ENCODE results near the gene PCSK6. TPM values are rescaled to one million over a fixed set of nuclear protein-coding genes. Genes with fewer than 3 reads are reported as not detected.
"Not testable (repeated sequence)": the region's sequence is repeated elsewhere in the genome, so short reads cannot be mapped to it uniquely, and the experiment has no call there.

Gene PCSK6
- total RNA-seq, 1 donor from 2014 or later = 1.3 TPM

DNA sequence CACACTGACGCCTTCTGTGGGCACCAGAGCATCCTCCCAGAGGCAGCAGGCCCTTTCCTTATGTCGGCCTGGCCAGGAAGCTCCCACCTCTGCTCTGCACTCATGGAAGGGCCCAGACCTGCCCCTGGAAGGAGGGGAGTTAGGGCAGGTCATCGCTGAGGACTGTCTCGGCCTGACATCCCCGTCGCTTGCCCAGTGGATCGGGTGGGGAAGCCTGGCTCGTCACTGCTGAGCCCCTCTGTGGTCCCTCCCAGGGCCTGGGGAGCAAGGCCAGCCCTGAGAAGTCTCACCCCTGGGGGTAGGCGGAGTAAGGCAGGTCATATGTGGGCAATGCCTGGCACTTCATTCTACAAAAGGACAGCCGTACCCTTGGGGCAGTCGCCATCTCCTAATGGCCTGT is 131.6 kb downstream of the PCSK6 start:
- Histone ChIP-seq H3K36me3 (ENCODE audit: insufficient read depth, low read length) (no peaks in the 10 kb centered on the region), H3K4me3 (ENCODE audit: insufficient read depth, low read depth, low read length) (no peak overlapping the region), H3K4me1 (ENCODE audit: insufficient read depth, low read length) (peaks cover 2% of the 10 kb centered on the region), H3K9me3 (ENCODE audit: insufficient read depth, low read depth, low read length) (no peaks in the 10 kb centered on the region), H2AFZ (ENCODE audit: low read depth, low read length) (no peak overlapping the region), H3K79me2 (ENCODE audit: insufficient read depth, low read length) (no peaks in the 10 kb centered on the region), H4K20me1 (ENCODE audit: insufficient read depth, low read length) (no peaks in the 10 kb centered on the region), H3K4me2 (ENCODE audit: low read length) (no peak overlapping the region), H3K9ac (ENCODE audit: low read length) (no peak overlapping the region), H3K27me3 (ENCODE audit: insufficient read depth, low read length) (no peaks in the 10 kb centered on the region), H3K27ac (ENCODE audit: low read depth, low read length) (no peak overlapping the region)
- peaks cover 4% of the 10 kb centered on the region for H3K9me3 Mint-ChIP-seq (ENCODE audit: unreplicated experiment)
- DNase-seq (ENCODE audit: low read depth) = no peak
- no peak for FAIRE-seq
- H3K27me3 Mint-ChIP-seq (ENCODE audit: low read depth, unreplicated experiment) = peaks cover 35% of the 10 kb centered on the region
- no peaks in the 10 kb centered on the region for H3K36me3 Mint-ChIP-seq (ENCODE audit: low read depth, unreplicated experiment)
- H3K27ac Mint-ChIP-seq (ENCODE audit: unreplicated experiment) = no peak overlapping the region
- no peak overlapping the region for H3K4me3 Mint-ChIP-seq (ENCODE audit: unreplicated experiment)
- no peak for TF ChIP-seq EZH2 (IDR thresholded peaks at IDR 0.05; ENCODE audit: insufficient read depth, low read length)
- TF ChIP-seq, protein P1, sequence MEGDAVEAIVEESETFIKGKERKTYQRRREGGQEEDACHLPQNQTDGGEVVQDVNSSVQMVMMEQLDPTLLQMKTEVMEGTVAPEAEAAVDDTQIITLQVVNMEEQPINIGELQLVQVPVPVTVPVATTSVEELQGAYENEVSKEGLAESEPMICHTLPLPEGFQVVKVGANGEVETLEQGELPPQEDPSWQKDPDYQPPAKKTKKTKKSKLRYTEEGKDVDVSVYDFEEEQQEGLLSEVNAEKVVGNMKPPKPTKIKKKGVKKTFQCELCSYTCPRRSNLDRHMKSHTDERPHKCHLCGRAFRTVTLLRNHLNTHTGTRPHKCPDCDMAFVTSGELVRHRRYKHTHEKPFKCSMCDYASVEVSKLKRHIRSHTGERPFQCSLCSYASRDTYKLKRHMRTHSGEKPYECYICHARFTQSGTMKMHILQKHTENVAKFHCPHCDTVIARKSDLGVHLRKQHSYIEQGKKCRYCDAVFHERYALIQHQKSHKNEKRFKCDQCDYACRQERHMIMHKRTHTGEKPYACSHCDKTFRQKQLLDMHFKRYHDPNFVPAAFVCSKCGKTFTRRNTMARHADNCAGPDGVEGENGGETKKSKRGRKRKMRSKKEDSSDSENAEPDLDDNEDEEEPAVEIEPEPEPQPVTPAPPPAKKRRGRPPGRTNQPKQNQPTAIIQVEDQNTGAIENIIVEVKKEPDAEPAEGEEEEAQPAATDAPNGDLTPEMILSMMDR (IDR thresholded peaks at IDR 0.05; ENCODE audit: insufficient read depth, low read depth, low read length) = no peak
- H3K4me1 Mint-ChIP-seq (ENCODE audit: low read depth, unreplicated experiment) = peaks cover 14% of the 10 kb centered on the region

DNA sequence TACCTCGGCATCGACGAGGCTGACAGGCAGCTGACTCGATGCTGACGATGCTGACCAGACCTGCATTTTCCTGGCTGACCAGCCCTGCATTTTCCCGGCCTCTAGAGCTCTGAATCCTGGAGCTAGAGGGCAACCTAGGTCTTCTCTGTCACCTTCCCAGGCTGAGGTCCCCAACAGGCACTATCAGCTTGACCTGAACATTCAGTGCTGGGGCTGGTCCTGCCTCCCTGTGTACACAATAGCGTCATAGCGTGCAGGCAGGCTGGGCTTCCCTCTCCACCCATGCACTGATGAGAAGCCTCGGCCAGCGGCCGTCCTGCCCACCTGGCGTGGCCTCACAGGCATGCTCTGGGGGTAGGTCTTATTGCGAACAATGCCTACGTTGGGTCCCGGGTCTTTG is 132.2 kb downstream of the PCSK6 start:
- no peak overlapping the region for H3K27ac ChIP-seq (ENCODE audit: low read depth, low read length)
- Mint-ChIP-seq H3K36me3 (ENCODE audit: low read depth, unreplicated experiment) (no peaks in the 10 kb centered on the region), H3K4me1 (ENCODE audit: low read depth, unreplicated experiment) (peaks cover 14% of the 10 kb centered on the region), H3K9me3 (ENCODE audit: unreplicated experiment) (peaks cover 1% of the 10 kb centered on the region), H3K27ac (ENCODE audit: unreplicated experiment) (no peak overlapping the region), H3K4me3 (ENCODE audit: unreplicated experiment) (no peak overlapping the region), H3K27me3 (ENCODE audit: low read depth, unreplicated experiment) (peaks cover 29% of the 10 kb centered on the region)
- no peaks in the 10 kb centered on the region for H3K36me3 ChIP-seq (ENCODE audit: insufficient read depth, low read length)
- no peaks in the 10 kb centered on the region for H3K79me2 ChIP-seq (ENCODE audit: insufficient read depth, low read length)
- no peaks in the 10 kb centered on the region for H4K20me1 ChIP-seq (ENCODE audit: insufficient read depth, low read length)
- H3K4me3 ChIP-seq (ENCODE audit: insufficient read depth, low read depth, low read length) = no peak overlapping the region
- no peak for DNase-seq (ENCODE audit: low read depth)
- H2AFZ ChIP-seq (ENCODE audit: low read depth, low read length) = no peak overlapping the region
- no peak overlapping the region for H3K4me2 ChIP-seq (ENCODE audit: low read length)
- no peak overlapping the region for H3K9ac ChIP-seq (ENCODE audit: low read length)
- H3K4me1 ChIP-seq (ENCODE audit: insufficient read depth, low read length) = peaks cover 2% of the 10 kb centered on the region
- H3K9me3 ChIP-seq (ENCODE audit: insufficient read depth, low read depth, low read length) = no peaks in the 10 kb centered on the region
- TF ChIP-seq, protein P1 (IDR thresholded peaks at IDR 0.05; ENCODE audit: insufficient read depth, low read depth, low read length) = no peak
- no peak for TF ChIP-seq EZH2 (IDR thresholded peaks at IDR 0.05; ENCODE audit: insufficient read depth, low read length)
- H3K27me3 ChIP-seq (ENCODE audit: insufficient read depth, low read length) = no peaks in the 10 kb centered on the region
- FAIRE-seq = no peak

DNA sequence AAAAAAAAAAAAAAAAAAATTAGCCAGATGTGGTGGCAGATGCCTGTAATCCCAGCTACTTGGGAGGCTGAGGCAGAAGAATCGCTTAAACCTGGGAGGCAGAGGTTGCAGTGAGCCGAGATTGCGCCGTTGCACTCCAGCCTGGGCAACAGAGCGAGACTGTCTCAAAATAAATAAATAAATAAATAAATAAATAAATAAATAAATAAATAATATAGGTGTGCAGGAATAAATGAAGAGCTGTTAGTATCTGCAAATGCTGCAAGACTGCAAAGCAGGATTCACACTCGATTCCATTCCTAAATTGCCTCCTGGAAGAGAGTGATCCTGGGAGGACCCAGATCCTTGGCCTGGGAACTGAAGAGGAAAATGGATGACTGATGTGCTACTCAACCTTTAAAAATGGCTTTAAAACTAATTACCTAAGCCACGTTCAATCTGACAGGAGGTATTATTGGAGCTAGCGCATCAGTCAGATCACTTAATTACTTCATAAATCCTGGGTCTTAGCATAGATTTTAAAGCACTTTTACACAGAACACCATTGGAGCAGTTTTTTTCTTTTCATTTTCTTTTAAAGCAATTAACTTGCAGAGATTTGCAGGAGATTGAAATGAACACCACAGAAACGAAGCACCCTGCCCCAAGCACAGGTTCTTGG is 132.9 kb downstream of the PCSK6 start:
- not testable (repeated sequence) for DNase-seq (ENCODE audit: low read depth)

More for the DNA sequence above, 132.9 kb downstream of the PCSK6 start:
- not testable (repeated sequence) for H3K27ac ChIP-seq (ENCODE audit: low read depth, low read length); H3K4me3 ChIP-seq (ENCODE audit: insufficient read depth, low read depth, low read length); H3K4me1 ChIP-seq (ENCODE audit: insufficient read depth, low read length); H3K27me3 ChIP-seq (ENCODE audit: insufficient read depth, low read length); H3K9me3 ChIP-seq (ENCODE audit: insufficient read depth, low read depth, low read length); H3K27ac Mint-ChIP-seq (ENCODE audit: unreplicated experiment); H3K36me3 Mint-ChIP-seq (ENCODE audit: low read depth, unreplicated experiment); H3K4me3 Mint-ChIP-seq (ENCODE audit: unreplicated experiment); FAIRE-seq; H2AFZ ChIP-seq (ENCODE audit: low read depth, low read length); H3K36me3 ChIP-seq (ENCODE audit: insufficient read depth, low read length); H3K4me2 ChIP-seq (ENCODE audit: low read length); H4K20me1 ChIP-seq (ENCODE audit: insufficient read depth, low read length); H3K9ac ChIP-seq (ENCODE audit: low read length); H3K9me3 Mint-ChIP-seq (ENCODE audit: unreplicated experiment); H3K79me2 ChIP-seq (ENCODE audit: insufficient read depth, low read length)
- peaks cover 26% of the 10 kb centered on the region for H3K27me3 Mint-ChIP-seq (ENCODE audit: low read depth, unreplicated experiment)
- peaks cover 14% of the 10 kb centered on the region for H3K4me1 Mint-ChIP-seq (ENCODE audit: low read depth, unreplicated experiment)
